Vagina (tissue), 2 donors: ENCODE measurements around the gene BCAM. TPM values are rescaled to one million over a fixed set of nuclear protein-coding genes. Genes with fewer than 3 reads are reported as not detected.

Source experiments
- DNase-seq, 2 donors: peaks; one replicate each; pipeline ENCODE4 v3.0.0-alpha.2; 2017; ENCODE audit errors: extremely low spot score in 2 of 2
- H3K27ac ChIP-seq: fragments of 200-600 bp; sonication (generic); one replicate; pipeline ENCODE4 v1.5.1; 2019
- H3K27me3 ChIP-seq: fragments of 200-600 bp; sonication (generic); one replicate; pipeline ENCODE4 v1.5.1; 2019
- H3K36me3 ChIP-seq, 2 donors: fragments of 200-600 bp; sonication (generic); one replicate each; pipeline ENCODE4 v1.5.1; 2017 to 2019
- H3K4me1 ChIP-seq: fragments of 200-600 bp; sonication (generic); one replicate; pipeline ENCODE4 v1.5.1; 2019
- H3K4me3 ChIP-seq, 2 donors: fragments of 200-600 bp; sonication (generic); 1 replicate in 1 of 2; 2 replicates in 1 of 2; pipeline ENCODE4 v1.5.1; 2016 to 2019
- H3K9me3 ChIP-seq: fragments of 200-600 bp; sonication (generic); one replicate; pipeline ENCODE4 v1.5.1; 2019
- POLR2A ChIP-seq, 2 donors: fragments of 450-650 bp; IDR thresholded peaks; one replicate each; pipeline ENCODE4 v1.6.1; 2017; ENCODE audit warnings: antibody characterized with exemption in 2 of 2, mild to moderate bottlenecking in 2 of 2, moderate library complexity in 2 of 2
- POLR2AphosphoS5 ChIP-seq, 2 donors: sonication (generic); formaldehyde crosslinking; IDR thresholded peaks; one replicate each; pipeline ENCODE4 v1.9.0; 2017; ENCODE audit warnings: antibody characterized with exemption in 2 of 2, mild to moderate bottlenecking in 2 of 2, low read depth in 1 of 2; ENCODE audit not compliant: insufficient read depth in 1 of 2
- intact Hi-C: fragments of 100-400 bp; cut with DNase I; formaldehyde crosslinking; loops from one replicate; pipeline ENCODE4 v1.15.1; 2023
- total RNA-seq: library from RNA; depleted of rRNA; stranded (reverse); fragments of >200 nt; gene quantifications from one replicate; pipeline ENCODE4 v1.2.3, GENCODE V29; 2016
- TF ChIP-seq, protein P1 (sequence below), 3 experiments: fragments of 450-650 bp in 2 of 3; fragments of 200-600 bp in 1 of 3; sonication (generic) in 1 of 3; IDR thresholded peaks; one replicate each; pipeline ENCODE4 v1.5.1; 2017 to 2019; ENCODE audit warnings: antibody characterized with exemption in 3 of 3, mild to moderate bottlenecking in 2 of 3, moderate library complexity in 2 of 3

BCAM gene
- total RNA-seq, 1 donor from 2014 or later = 57.2 TPM

DNA sequence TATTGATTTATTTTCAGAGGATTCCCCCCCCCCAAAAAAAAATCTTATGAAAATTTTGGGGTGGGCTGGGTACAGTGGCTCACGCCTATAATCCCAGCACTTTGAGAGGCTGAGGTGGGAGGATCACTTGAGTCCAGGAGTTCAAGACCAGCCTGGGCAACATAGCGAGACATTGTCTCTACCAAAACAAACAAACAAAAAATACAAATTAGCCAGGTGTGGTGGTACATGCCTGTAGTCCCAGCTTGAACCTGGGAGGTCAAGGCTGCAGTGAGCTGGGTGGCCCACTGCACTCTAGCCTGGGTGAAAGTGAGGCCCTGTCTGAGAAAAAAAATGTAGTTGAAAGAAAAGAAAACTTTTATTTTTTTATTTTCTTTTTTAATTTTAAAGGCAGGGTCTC lies 55.1 kb downstream of the BCAM start:
- intact Hi-C loops = no loop called here
- no peak overlapping the region for H3K27ac ChIP-seq
- no peaks in the 10 kb centered on the region for H3K4me1 ChIP-seq
- H3K36me3 ChIP-seq = peaks cover 0 to 9% of the 10 kb centered on the region in 2 donors
- TF ChIP-seq, protein P1, sequence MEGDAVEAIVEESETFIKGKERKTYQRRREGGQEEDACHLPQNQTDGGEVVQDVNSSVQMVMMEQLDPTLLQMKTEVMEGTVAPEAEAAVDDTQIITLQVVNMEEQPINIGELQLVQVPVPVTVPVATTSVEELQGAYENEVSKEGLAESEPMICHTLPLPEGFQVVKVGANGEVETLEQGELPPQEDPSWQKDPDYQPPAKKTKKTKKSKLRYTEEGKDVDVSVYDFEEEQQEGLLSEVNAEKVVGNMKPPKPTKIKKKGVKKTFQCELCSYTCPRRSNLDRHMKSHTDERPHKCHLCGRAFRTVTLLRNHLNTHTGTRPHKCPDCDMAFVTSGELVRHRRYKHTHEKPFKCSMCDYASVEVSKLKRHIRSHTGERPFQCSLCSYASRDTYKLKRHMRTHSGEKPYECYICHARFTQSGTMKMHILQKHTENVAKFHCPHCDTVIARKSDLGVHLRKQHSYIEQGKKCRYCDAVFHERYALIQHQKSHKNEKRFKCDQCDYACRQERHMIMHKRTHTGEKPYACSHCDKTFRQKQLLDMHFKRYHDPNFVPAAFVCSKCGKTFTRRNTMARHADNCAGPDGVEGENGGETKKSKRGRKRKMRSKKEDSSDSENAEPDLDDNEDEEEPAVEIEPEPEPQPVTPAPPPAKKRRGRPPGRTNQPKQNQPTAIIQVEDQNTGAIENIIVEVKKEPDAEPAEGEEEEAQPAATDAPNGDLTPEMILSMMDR (IDR thresholded peaks at IDR 0.05) = no peak
- TF ChIP-seq POLR2AphosphoS5 (IDR thresholded peaks at IDR 0.05; ENCODE audit: insufficient read depth in 1 of 2, low read depth in 1 of 2) (no peak), POLR2A (IDR thresholded peaks at IDR 0.05) (no peak)
- H3K9me3 ChIP-seq = no peaks in the 10 kb centered on the region
- no peak overlapping the region for H3K4me3 ChIP-seq
- no peaks in the 10 kb centered on the region for H3K27me3 ChIP-seq
- no peak for DNase-seq

DNA sequence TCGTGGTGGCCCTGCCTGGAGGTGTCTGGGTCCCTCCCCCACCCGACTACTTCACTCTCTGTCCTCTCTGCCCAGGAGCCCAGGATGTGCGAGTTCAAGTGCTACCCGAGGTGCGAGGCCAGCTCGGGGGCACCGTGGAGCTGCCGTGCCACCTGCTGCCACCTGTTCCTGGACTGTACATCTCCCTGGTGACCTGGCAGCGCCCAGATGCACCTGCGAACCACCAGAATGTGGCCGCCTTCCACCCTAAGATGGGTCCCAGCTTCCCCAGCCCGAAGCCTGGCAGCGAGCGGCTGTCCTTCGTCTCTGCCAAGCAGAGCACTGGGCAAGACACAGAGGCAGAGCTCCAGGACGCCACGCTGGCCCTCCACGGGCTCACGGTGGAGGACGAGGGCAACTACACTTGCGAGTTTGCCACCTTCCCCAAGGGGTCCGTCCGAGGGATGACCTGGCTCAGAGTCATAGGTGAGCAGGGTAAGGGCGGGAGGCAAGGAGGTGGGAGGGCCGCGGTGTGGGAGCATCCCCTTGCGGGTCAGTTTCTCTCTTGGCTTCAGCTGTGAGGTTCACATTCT lies 56.4 kb downstream of the BCAM start:
- peaks cover 0 to 9% of the 10 kb centered on the region in 2 donors for H3K36me3 ChIP-seq
- H3K4me1 ChIP-seq = peaks cover 6% of the 10 kb centered on the region
- no peak for TF ChIP-seq POLR2A (IDR thresholded peaks at IDR 0.05)
- TF ChIP-seq, protein P1 (IDR thresholded peaks at IDR 0.05) = no peak
- no peak for TF ChIP-seq POLR2AphosphoS5 (IDR thresholded peaks at IDR 0.05; ENCODE audit: insufficient read depth in 1 of 2, low read depth in 1 of 2)
- no peaks in the 10 kb centered on the region for H3K9me3 ChIP-seq
- no peak for DNase-seq
- H3K27ac ChIP-seq = no peak overlapping the region
- intact Hi-C loops = no loop called here
- H3K27me3 ChIP-seq = no peaks in the 10 kb centered on the region
- no peak overlapping the region for H3K4me3 ChIP-seq

DNA sequence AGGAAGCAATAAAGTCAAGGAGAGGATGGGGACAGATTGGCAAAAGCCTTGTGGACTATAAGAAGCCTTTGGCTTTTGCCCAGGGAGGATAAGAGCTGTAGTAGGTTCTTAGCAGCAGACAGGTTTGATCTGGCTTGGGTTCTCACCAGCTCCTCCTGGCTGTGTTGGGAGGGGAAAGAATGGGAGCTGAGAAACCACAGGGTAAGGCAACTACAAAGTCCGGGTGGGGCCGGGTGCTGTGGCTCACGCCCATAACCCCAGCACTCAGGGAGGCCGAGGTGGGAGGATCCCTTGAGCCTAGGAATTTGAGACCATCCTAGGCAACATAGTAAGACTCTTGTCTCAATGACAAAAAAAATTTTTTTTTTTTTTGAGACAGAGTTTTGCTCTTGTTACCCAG lies 57.8 kb downstream of the BCAM start:
- TF ChIP-seq POLR2A (IDR thresholded peaks at IDR 0.05) (no peak), POLR2AphosphoS5 (IDR thresholded peaks at IDR 0.05; ENCODE audit: insufficient read depth in 1 of 2, low read depth in 1 of 2) (no peak)
- TF ChIP-seq, protein P1 (IDR thresholded peaks at IDR 0.05) = no peak
- H3K36me3 ChIP-seq = peaks cover 0 to 13% of the 10 kb centered on the region in 2 donors

DNA sequence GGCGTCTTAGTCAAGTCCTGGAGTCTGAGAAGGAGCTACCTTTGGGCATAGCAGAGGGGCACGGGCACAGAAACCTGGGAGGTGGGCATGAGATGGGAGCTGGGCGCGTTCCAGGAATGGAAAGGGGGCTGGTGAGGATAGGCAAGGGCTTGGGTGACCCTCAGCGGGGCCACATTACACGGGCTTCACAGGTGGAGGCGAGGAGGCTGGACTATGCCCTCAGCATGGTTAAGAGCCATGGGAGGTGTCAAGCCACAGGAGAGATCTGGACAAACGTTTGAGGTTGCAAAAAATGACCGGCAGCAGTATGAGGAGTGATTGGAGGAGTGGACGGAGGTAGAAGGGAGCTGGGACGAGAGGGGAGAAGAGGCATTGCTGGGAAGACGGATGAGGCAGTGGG lies 58.7 kb downstream of the BCAM start:
- DNase-seq = no peak
- Histone ChIP-seq H3K4me1 (peaks cover 8% of the 10 kb centered on the region), H3K27me3 (no peaks in the 10 kb centered on the region), H3K9me3 (no peaks in the 10 kb centered on the region), H3K36me3 (peaks cover 0 to 21% of the 10 kb centered on the region in 2 donors), H3K27ac (no peak overlapping the region), H3K4me3 (no peak overlapping the region)
- intact Hi-C loops = no loop called here
- TF ChIP-seq POLR2A (IDR thresholded peaks at IDR 0.05) (no peak), POLR2AphosphoS5 (IDR thresholded peaks at IDR 0.05; ENCODE audit: insufficient read depth in 1 of 2, low read depth in 1 of 2) (no peak)
- TF ChIP-seq, protein P1 (IDR thresholded peaks at IDR 0.05) = no peak

More for the DNA sequence above, 57.8 kb downstream of the BCAM start:
- H3K9me3 ChIP-seq = no peaks in the 10 kb centered on the region
- H3K27me3 ChIP-seq = no peaks in the 10 kb centered on the region
- DNase-seq = no peak
- H3K27ac ChIP-seq = no peak overlapping the region
- peaks cover 8% of the 10 kb centered on the region for H3K4me1 ChIP-seq
- H3K4me3 ChIP-seq = no peak overlapping the region
- intact Hi-C loops = no loop called here

DNA sequence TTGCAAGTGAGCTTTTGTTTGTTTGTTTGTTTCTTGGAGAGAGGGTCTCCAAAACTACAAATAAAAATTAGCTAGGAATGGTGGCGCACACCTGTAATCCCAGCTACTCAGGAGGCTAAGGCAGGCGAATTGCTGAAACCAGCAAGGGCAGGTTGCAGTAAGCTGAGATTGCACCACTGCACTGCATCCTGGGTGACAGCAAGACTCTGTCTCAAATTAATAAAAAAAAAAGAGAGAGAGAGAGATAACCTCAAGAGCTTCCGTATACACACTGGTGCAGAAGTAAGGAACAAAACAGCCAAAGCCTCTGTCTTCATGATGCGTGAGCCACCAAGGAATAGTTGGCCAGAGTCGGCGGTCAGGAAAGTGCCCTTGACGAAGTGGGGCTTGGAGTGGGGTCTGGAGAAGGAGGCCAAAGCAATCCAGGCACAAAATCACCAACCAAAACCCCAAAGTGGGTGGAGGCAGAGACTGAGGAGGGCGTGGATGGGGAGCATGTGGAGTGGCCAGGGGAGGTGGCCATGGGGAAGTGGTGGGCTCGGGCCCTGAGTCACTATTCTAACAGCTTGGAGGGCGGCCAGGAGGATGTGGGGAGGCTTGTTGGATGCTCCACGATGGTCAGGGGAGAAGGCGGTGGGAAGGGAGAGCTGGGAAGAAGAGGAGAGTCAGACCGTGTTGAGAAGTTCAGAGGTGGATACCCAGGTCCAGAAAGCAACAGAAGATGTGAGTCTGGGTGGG lies 61.0 kb downstream of the BCAM start:
- Histone ChIP-seq H3K9me3 (no peaks in the 10 kb centered on the region), H3K36me3 (peaks cover 0 to 43% of the 10 kb centered on the region in 2 donors), H3K4me3 (no peak overlapping the region), H3K27me3 (no peaks in the 10 kb centered on the region), H3K27ac (no peak overlapping the region), H3K4me1 (peaks cover 8% of the 10 kb centered on the region)
- no peak for DNase-seq
- intact Hi-C loops = loop anchor here (2.0 kb wide), 1 partner anchor 69 kb away; no protein-coding TSS in a partner anchor
- TF ChIP-seq, protein P1 (IDR thresholded peaks at IDR 0.05) = no peak
- TF ChIP-seq POLR2A (IDR thresholded peaks at IDR 0.05) = no peak
- TF ChIP-seq POLR2AphosphoS5 (IDR thresholded peaks at IDR 0.05; ENCODE audit: insufficient read depth in 1 of 2, low read depth in 1 of 2) = no peak
